Osteoblast (primary cell): ENCODE measurements around the gene NEU1. TPM values are rescaled to one million over a fixed set of nuclear protein-coding genes. Genes with fewer than 3 reads are reported as not detected.
"Not testable (repeated sequence)": the region's sequence is repeated elsewhere in the genome, so short reads cannot be mapped to it uniquely, and the experiment has no call there.

Experiments
- DNase-seq: peaks from one replicate; pipeline ENCODE4 v3.0.0; 2011; ENCODE audit warnings: low spot score, mixed read lengths; ENCODE audit not compliant: insufficient read length; ENCODE audit errors: missing footprints
- H2AFZ ChIP-seq: 2 replicates; pipeline ENCODE4 v1.6.0; 2011; ENCODE audit warnings: mild to moderate bottlenecking, low read length
- H3K27ac ChIP-seq: 2 replicates; pipeline ENCODE4 v1.5.1; 2011; ENCODE audit warnings: mild to moderate bottlenecking, low read depth, low read length, moderate library complexity
- H3K27me3 ChIP-seq: 2 replicates; pipeline ENCODE4 v1.6.0; 2012; ENCODE audit warnings: mild to moderate bottlenecking, control low read depth, inconsistent platforms, low read length, moderate library complexity; ENCODE audit not compliant: insufficient read depth
- H3K36me3 ChIP-seq: 2 replicates; pipeline ENCODE4 v1.5.1; 2011; ENCODE audit warnings: mild to moderate bottlenecking, low read length, control low read depth, moderate library complexity; ENCODE audit not compliant: insufficient read depth
- H3K4me1 ChIP-seq: 2 replicates; pipeline ENCODE4 v1.5.1; 2011; ENCODE audit warnings: mild to moderate bottlenecking, low read length, control low read depth, moderate library complexity; ENCODE audit not compliant: insufficient read depth
- H3K4me2 ChIP-seq: 2 replicates; pipeline ENCODE4 v1.6.0; 2011; ENCODE audit warnings: mild to moderate bottlenecking, low read length; ENCODE audit not compliant: insufficient read depth
- H3K4me3 ChIP-seq: fragments of 200-600 bp; sonication (generic); 3 replicates; pipeline ENCODE4 v1.5.1; 2012; ENCODE audit warnings: mild to moderate bottlenecking, low read length, inconsistent platforms; ENCODE audit not compliant: insufficient read depth
- H3K79me2 ChIP-seq: 2 replicates; pipeline ENCODE4 v1.6.0; 2012; ENCODE audit warnings: mild to moderate bottlenecking, low read length, control low read depth, inconsistent platforms; ENCODE audit not compliant: insufficient read depth
- H3K9me3 ChIP-seq: 2 replicates; pipeline ENCODE4 v1.5.1; 2011; ENCODE audit warnings: low read depth, low read length, control low read depth
- H4K20me1 ChIP-seq: 2 replicates; pipeline ENCODE4 v1.6.0; 2012; ENCODE audit warnings: mild to moderate bottlenecking, low read length, control low read depth; ENCODE audit not compliant: insufficient read depth
- CTCF ChIP-seq: IDR thresholded peaks from 2 replicates; pipeline ENCODE4 v1.5.1; 2011; ENCODE audit warnings: mild to moderate bottlenecking, low read depth, low read length, moderate library complexity; ENCODE audit errors: extremely low read depth
- total RNA-seq: library from RNA; depleted of rRNA; stranded (reverse); fragments of >200 nt; gene quantifications from 2 replicates; pipeline ENCODE4 v1.2.3, GENCODE V29; 2012

The NEU1 gene
- total RNA-seq, 1 donor, result 117 TPM

- Histone ChIP-seq H4K20me1 (no peaks in the 10 kb centered on the region), H3K27ac (no peak overlapping the region), H3K4me1 (peaks cover 4% of the 10 kb centered on the region), H3K27me3 (no peaks in the 10 kb centered on the region), H3K4me2 (no peak overlapping the region), H3K79me2 (no peaks in the 10 kb centered on the region), H2AFZ (peak overlapping the region; percentile 78), H3K4me3 (no peak overlapping the region), H3K9me3 (no peaks in the 10 kb centered on the region), H3K36me3 (no peaks in the 10 kb centered on the region)
- DNase-seq, result peak; percentile 52
- no peak for TF ChIP-seq CTCF
Observed at GRCh38 chr6:31870385-31870921, 7.8 kb upstream of the NEU1 start.

GRCh38 chr6:31869343-31869742 lies 6.7 kb upstream of the NEU1 start:
- H3K4me1 ChIP-seq, result peaks cover 4% of the 10 kb centered on the region
- DNase-seq, result peak; percentile 26
- TF ChIP-seq CTCF, result no peak
- no peaks in the 10 kb centered on the region for H3K27me3 ChIP-seq
- H3K4me3 ChIP-seq, result no peak overlapping the region
- H3K79me2 ChIP-seq, result no peaks in the 10 kb centered on the region
- no peak overlapping the region for H3K27ac ChIP-seq
- no peaks in the 10 kb centered on the region for H4K20me1 ChIP-seq
- no peak overlapping the region for H3K4me2 ChIP-seq
- no peak overlapping the region for H2AFZ ChIP-seq
- H3K9me3 ChIP-seq, result no peaks in the 10 kb centered on the region
- H3K36me3 ChIP-seq, result no peaks in the 10 kb centered on the region

- not testable (repeated sequence) for H3K4me3 ChIP-seq, H3K27ac ChIP-seq, H2AFZ ChIP-seq, H3K9me3 ChIP-seq, H3K4me1 ChIP-seq, H3K36me3 ChIP-seq, H4K20me1 ChIP-seq, H3K79me2 ChIP-seq, H3K4me2 ChIP-seq, H3K27me3 ChIP-seq
- DNase-seq, result peak; percentile 19
Observed at GRCh38 chr6:31868658-31868971, 6.0 kb upstream of the NEU1 start.

DNA sequence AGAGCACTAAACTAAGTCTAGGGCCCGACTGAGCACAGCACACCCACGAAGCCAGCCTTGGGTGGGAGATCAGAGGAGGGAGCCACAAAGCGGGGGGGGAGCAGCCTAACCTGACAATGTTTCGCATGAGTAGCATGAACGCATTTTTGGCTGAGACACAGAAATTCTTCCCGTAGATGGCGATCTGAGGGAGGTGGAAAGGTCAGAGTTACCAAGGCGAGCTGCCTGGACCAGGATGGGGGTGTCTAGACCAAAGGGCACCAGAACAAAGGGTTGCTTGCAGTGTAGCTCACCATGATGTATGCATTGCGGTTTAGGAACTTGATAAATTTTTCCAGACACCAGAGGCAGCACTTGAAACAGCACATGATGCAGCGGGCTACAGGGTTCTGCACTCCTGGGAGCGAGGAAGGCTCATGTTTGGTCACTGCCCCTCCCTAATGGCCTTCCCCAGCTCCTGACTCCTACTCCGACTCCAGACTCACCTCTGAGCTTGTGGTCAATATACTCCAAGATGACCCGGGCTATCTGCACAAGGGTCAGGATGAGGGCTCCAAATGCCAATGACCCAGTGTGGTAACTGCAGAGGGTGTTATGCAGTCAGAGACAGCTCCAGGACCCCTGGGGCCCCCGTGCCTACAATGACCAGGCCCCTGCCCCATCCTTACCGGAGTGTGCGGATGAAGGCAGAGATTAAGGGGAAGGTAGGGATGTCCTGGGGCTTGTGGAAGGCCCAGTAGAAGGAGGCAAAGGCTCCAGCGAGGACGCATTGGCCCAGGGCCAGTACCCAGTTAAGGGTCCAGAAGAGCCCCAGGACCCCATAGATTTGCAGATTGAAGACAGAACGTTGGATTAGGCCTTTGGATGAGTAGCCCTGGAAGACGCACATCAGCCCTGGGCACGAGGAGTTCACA lies 2.8 kb upstream of the NEU1 start:
- no peaks in the 10 kb centered on the region for H3K9me3 ChIP-seq
- TF ChIP-seq CTCF, result no peak
- no peaks in the 10 kb centered on the region for H4K20me1 ChIP-seq
- peaks cover 21% of the 10 kb centered on the region for H3K79me2 ChIP-seq
- DNase-seq, result peak; percentile 73
- H3K4me1 ChIP-seq, result peaks cover 14% of the 10 kb centered on the region
- H3K4me3 ChIP-seq, result no peak overlapping the region
- H3K27me3 ChIP-seq, result no peaks in the 10 kb centered on the region
- H3K36me3 ChIP-seq, result peaks cover 7% of the 10 kb centered on the region
- H3K4me2 ChIP-seq, result no peak overlapping the region
- H3K27ac ChIP-seq, result no peak overlapping the region
- no peak overlapping the region for H2AFZ ChIP-seq
